Measurements from ENCODE around the gene HK3. TPM values are rescaled to one million over a fixed set of nuclear protein-coding genes. Genes with fewer than 3 reads are reported as not detected.
A peak's percentile ranks its signal among the peaks of the same experiment; 100 is the strongest.

HK3 gene
- total RNA-seq, 3 donors from 2014 or later: 2.5 to 5.0 (median 4.3) TPM

- H3K27ac ChIP-seq: peak overlapping the region in 1 of 2 donors; percentile 45
- no peaks in the 10 kb centered on the region for H3K27me3 ChIP-seq
- no peaks in the 10 kb centered on the region for H3K4me1 ChIP-seq
- no peaks in the 10 kb centered on the region for H3K9me3 ChIP-seq
- intact Hi-C loops (cut with DNase I; ENCODE audit: low total_unique reads): no loop called here
- TF ChIP-seq POLR2AphosphoS5 (IDR thresholded peaks at IDR 0.05) (no peak), POLR2A (IDR thresholded peaks at IDR 0.05) (no peak)
- TF ChIP-seq, protein P1, sequence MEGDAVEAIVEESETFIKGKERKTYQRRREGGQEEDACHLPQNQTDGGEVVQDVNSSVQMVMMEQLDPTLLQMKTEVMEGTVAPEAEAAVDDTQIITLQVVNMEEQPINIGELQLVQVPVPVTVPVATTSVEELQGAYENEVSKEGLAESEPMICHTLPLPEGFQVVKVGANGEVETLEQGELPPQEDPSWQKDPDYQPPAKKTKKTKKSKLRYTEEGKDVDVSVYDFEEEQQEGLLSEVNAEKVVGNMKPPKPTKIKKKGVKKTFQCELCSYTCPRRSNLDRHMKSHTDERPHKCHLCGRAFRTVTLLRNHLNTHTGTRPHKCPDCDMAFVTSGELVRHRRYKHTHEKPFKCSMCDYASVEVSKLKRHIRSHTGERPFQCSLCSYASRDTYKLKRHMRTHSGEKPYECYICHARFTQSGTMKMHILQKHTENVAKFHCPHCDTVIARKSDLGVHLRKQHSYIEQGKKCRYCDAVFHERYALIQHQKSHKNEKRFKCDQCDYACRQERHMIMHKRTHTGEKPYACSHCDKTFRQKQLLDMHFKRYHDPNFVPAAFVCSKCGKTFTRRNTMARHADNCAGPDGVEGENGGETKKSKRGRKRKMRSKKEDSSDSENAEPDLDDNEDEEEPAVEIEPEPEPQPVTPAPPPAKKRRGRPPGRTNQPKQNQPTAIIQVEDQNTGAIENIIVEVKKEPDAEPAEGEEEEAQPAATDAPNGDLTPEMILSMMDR (IDR thresholded peaks at IDR 0.05): no peak
- H3K4me3 ChIP-seq: no peak overlapping the region
- DNase-seq (ENCODE audit: low spot score in 2 of 2): peak in 1 of 2 donors; percentile 54
- no peaks in the 10 kb centered on the region for H3K36me3 ChIP-seq
Measured at GRCh38 chr5:176904276-176904675, 5.1 kb upstream of the HK3 start.

- peak overlapping the region; percentile 39 to 45 for H3K27ac ChIP-seq
- H3K4me1 ChIP-seq: no peaks in the 10 kb centered on the region
- H3K9me3 ChIP-seq: no peaks in the 10 kb centered on the region
- H3K4me3 ChIP-seq: no peak overlapping the region
- no peaks in the 10 kb centered on the region for H3K27me3 ChIP-seq
- peak in 1 of 2 donors; percentile 10 for DNase-seq (ENCODE audit: low spot score in 2 of 2)
- intact Hi-C loops (cut with DNase I; ENCODE audit: low total_unique reads): no loop called here
- H3K36me3 ChIP-seq: no peaks in the 10 kb centered on the region
- TF ChIP-seq POLR2A (IDR thresholded peaks at IDR 0.05): no peak
- no peak for TF ChIP-seq POLR2AphosphoS5 (IDR thresholded peaks at IDR 0.05)
Measured at GRCh38 chr5:176902911-176903664, 3.9 kb upstream of the HK3 start.

DNA sequence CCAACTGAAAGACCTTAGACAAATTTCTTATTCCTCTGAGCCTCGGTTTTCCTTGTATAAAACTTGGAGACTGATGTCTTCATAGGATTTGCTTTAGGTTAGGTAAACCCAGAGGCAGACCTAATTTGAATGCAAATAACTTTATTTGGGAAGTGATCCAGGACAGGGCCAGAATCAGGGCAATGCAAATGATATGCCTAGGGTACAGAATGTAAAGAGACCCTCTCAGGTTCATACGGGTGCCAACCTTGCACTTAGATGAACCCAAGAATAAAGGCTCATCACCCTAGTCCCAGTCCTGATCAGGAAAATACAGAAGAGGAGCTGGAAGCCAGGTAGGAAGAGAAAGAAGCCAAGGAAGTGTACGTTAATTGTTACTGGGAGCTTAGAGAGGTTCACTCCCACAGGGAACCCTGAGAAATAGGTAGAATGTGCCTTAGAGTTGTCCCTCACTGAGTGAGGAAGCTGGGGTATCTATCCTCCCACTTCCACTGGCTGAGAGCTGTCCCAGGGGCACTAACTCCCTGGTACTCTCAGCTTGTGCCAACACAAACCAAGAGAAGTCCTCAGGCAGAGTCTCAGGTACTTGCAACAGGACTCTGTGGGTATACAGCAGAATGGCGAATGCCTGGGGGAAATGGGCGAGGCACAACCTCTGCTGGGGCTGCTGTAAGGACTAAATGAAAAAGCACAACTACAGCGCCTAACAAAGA lies 3.1 kb upstream of the HK3 start:
- intact Hi-C loops (cut with DNase I; ENCODE audit: low total_unique reads): no loop called here
- Histone ChIP-seq H3K27ac (no peak overlapping the region), H3K4me1 (no peaks in the 10 kb centered on the region), H3K27me3 (no peaks in the 10 kb centered on the region), H3K9me3 (no peaks in the 10 kb centered on the region), H3K4me3 (no peak overlapping the region), H3K36me3 (no peaks in the 10 kb centered on the region)
- no peak for TF ChIP-seq POLR2AphosphoS5 (IDR thresholded peaks at IDR 0.05)
- TF ChIP-seq, protein P1 (IDR thresholded peaks at IDR 0.05): no peak
- no peak for TF ChIP-seq POLR2A (IDR thresholded peaks at IDR 0.05)
- peak in 1 of 2 donors; percentile 10 for DNase-seq (ENCODE audit: low spot score in 2 of 2)

DNA sequence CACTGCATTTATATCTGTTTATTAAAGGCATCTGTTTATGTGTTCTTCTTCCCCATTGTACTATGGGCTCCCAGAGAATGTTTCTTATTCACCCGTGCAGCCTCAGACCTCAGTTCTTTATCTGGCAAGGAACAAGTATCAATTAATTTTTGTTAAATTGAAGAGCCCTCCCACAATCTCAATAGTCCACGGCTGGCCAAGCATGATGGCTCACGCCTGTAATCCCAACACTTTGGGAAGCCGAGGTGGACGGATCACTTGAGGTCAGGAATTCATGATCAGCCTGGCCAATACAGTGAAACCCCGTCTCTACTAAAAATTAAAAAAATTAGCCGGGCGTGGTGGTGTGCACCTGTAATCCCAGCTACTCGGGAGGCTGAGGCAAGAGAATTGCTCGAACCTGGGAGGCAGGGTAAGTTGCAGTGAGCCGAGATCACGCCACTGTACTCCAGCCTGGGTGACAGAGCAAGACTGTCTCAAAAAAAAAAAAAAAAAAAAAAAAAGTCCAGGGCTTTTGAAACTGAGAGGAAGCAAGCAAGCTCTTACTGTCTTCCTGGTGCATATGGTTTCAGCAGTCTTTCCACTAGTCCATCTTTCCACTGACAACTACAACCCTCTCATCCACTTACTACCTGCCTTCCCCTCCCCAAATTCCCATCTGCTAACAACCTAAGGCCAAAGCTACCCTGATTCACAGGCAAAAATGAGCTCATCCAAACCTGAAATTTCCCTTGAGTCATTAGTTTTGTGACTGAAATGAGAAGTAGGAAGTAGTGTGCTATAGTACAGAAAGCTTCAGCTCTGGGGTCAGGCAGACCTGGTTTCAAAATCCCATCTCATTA lies 2.3 kb upstream of the HK3 start:
- H3K4me3 ChIP-seq: no peak overlapping the region
- intact Hi-C loops (cut with DNase I; ENCODE audit: low total_unique reads): no loop called here
- no peaks in the 10 kb centered on the region for H3K4me1 ChIP-seq
- no peak overlapping the region for H3K27ac ChIP-seq
- TF ChIP-seq, protein P1 (IDR thresholded peaks at IDR 0.05): no peak
- TF ChIP-seq POLR2AphosphoS5 (IDR thresholded peaks at IDR 0.05) (no peak), POLR2A (IDR thresholded peaks at IDR 0.05) (no peak)
- H3K27me3 ChIP-seq: no peaks in the 10 kb centered on the region
- H3K9me3 ChIP-seq: no peaks in the 10 kb centered on the region
- DNase-seq (ENCODE audit: low spot score in 2 of 2): peak in 1 of 2 donors; percentile 6
- H3K36me3 ChIP-seq: no peaks in the 10 kb centered on the region

- Histone ChIP-seq H3K4me3 (no peak overlapping the region), H3K4me1 (no peaks in the 10 kb centered on the region), H3K27ac (no peak overlapping the region), H3K36me3 (no peaks in the 10 kb centered on the region), H3K27me3 (no peaks in the 10 kb centered on the region), H3K9me3 (no peaks in the 10 kb centered on the region)
- intact Hi-C loops (cut with DNase I; ENCODE audit: low total_unique reads): no loop called here
- no peak for DNase-seq (ENCODE audit: low spot score in 2 of 2)
- TF ChIP-seq, protein P1 (IDR thresholded peaks at IDR 0.05): no peak
- no peak for TF ChIP-seq POLR2A (IDR thresholded peaks at IDR 0.05)
- no peak for TF ChIP-seq POLR2AphosphoS5 (IDR thresholded peaks at IDR 0.05)
Measured at GRCh38 chr5:176900780-176901204, 1.6 kb upstream of the HK3 start.
